Bronchial smooth muscle cell (primary cell): Measurements from ENCODE around the gene THNSL1. TPM values are rescaled to one million over a fixed set of nuclear protein-coding genes. Genes with fewer than 3 reads are reported as not detected.

ENCODE experiments used
- total RNA-seq: library from RNA; depleted of rRNA; stranded (reverse); fragments of >200 nt; gene quantifications from 2 replicates; pipeline ENCODE4 v1.2.1, GENCODE V29; 2014

The THNSL1 gene
- 3.3 and 5.7 TPM in 2 replicates for total RNA-seq

DNA sequence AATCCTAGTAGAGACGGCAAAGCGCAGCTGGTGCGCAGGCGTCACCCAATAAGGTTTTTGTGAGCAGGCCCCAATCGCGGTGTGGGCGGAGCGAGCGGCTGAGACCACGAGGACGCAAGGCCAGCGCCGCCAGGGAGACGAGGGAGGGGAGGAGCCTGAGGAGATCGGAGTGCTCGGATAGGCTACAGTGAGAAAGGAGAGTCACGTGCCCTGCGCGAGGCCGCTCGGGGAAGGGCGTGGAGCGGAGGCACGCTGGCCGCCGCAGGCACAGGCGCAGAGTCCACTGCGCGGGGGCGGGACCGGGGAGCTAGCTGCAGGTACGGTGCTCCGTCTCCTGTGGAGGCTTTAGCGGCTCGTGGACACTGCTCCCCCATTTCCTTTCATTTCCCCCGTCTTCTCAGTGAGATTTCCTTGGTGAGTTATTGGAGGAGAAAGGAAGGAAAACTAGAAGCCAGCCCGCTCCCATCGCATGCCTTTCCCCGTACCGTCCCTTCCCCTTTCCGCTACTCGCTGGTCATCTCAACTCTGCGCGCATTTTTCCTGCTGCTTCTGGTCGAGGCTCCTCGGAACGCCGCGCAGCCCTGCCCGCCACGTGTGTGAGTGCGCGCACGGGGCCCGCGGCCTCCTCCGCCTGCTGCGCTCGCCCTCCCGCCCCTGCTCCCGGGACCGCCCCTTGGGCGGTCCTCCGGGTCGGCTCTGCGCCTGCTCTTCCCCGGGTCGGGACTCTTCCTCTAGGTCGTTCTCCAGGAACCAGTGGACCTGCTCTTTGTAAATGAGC is at the start of gene THNSL1:
Gene THNSL1, plus strand, starts transcription at position 237 of the 778 bp plus-strand sequence. CDS start 6,612 bp downstream, outside the sequence.

DNA sequence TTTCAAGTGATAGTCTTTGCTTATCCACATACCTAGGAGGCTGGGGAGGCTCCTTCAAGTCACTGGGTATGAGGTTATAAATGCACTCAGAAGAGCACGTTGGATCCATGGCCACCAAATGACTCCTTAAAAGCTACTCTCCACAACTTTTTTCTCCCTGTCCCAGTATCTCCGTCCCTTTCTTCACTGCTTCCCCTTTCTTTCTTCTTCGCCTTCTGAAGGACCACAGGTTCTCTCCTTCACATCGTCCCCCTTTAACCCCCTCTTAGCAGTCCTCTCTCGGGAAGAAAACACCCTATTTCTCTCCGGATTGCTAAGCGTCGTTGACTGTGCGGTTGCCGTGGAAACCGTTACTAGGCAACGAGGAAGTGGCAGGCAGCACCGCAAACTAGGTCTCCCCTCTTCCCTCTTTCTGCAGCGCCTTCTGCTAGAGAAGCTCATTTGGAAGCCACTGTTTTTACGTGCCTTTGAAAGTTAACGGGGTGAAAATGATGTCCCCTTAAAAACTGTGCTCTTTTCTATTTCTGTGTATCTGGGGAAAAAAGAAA is 510 bp upstream of the THNSL1 start, which contains the start of gene ENKUR:
Gene ENKUR, minus strand, starts transcription at position 331 of the 548 bp plus-strand sequence. Its CDS starts 222 bp downstream, at position 109.

Other genes starting within 250 kb of the THNSL1 start
- 28.1 and 58.6 TPM in 2 replicates for gene PRTFDC1, start 64.0 kb upstream of the THNSL1 start, total RNA-seq
- 0.09 and 0.16 TPM in 2 replicates for gene ENKUR, start 454 bp upstream of the THNSL1 start, total RNA-seq
- gene GPR158, start 158.4 kb downstream of the THNSL1 start, total RNA-seq, result under 0.01 TPM in 1 of 2 replicates, not detected in the other